GM12878 (cell line): Measurements from ENCODE around the gene DARS1.

ENCODE experiments used
- CREM ChIP-seq: IDR thresholded peaks from 2 replicates; pipeline ENCODE4 v1.6.1; 2014; ENCODE audit warnings: antibody characterized with exemption, low read depth
- CTCF ChIP-seq, 3 experiments: IDR thresholded peaks in 2 of 3; conservative IDR thresholded peaks in 1 of 3; 2 replicates each; pipeline ENCODE4 v1.5.1; 2011; ENCODE audit warnings: low read depth in 3 of 3, low read length in 3 of 3, mild to moderate bottlenecking in 3 of 3, control low read depth in 2 of 3, moderate library complexity in 2 of 3, inconsistent platforms in 1 of 3, mixed read lengths in 1 of 3; ENCODE audit not compliant: control insufficient read depth in 2 of 3, insufficient read depth in 1 of 3; ENCODE audit errors: extremely low read depth in 1 of 3
- NFIC ChIP-seq: IDR thresholded peaks from 2 replicates; pipeline ENCODE4 v1.6.1; 2012; ENCODE audit warnings: low read depth, mild to moderate bottlenecking, inconsistent platforms, low read length, moderate library complexity
- POLR2A ChIP-seq: IDR thresholded peaks from 2 replicates; pipeline ENCODE4 v1.6.1; 2011; ENCODE audit warnings: low read depth, mild to moderate bottlenecking, low read length
- RAD51 ChIP-seq: fragments of 450-650 bp; IDR thresholded peaks from 2 replicates; pipeline ENCODE4 v1.6.1; 2016; ENCODE audit warnings: moderate library complexity, mild to moderate bottlenecking, inconsistent platforms
- SREBF1 ChIP-seq: IDR thresholded peaks from 2 replicates; pipeline ENCODE4 v1.6.1; 2012; ENCODE audit warnings: mild to moderate bottlenecking, low read length
- ZNF274 ChIP-seq: IDR thresholded peaks from one replicate; pipeline ENCODE4 v1.8.0; 2011; ENCODE audit not compliant: insufficient read length, insufficient read depth

- TF ChIP-seq RAD51 (no peak), NFIC (no peak), CTCF (IDR thresholded peaks at IDR 0.05 in 2 of 3, conservative IDR thresholded peaks at IDR 0.05 in 1 of 3; ENCODE audit: control insufficient read depth in 2 of 3, extremely low read depth in 1 of 3, insufficient read depth in 1 of 3, low read depth in 3 of 3, low read length in 3 of 3) (no peak), CREM (no peak), SREBF1 (no peak), ZNF274 (no peak), POLR2A (no peak)
These were observed 35.8 kb downstream of the DARS1 start for GRCh38 chr2:135949451-135950234.
